HEK293 (cell line): ENCODE measurements around the gene CNPPD1.
A peak's percentile ranks its signal among the peaks of the same experiment; 100 is the strongest.

Experiments used
- CTCF ChIA-PET: fragments of 350-600 bp; formaldehyde crosslinking; extraction: SDS; loops from one replicate; lab custom pipeline; 2021; ENCODE audit warnings: antibody characterized with exemption; lab: Yijun Ruan, JAX
- POLR2A ChIA-PET: fragments of 300-600 bp; formaldehyde crosslinking; extraction: SDS; loops from one replicate; lab custom pipeline; 2020; ENCODE audit warnings: antibody characterized with exemption, inconsistent platforms; lab: Yijun Ruan, JAX
- H3K27ac ChIP-seq: fragments of 200-500 bp; sonication (Bioruptor generic); 2 replicates; pipeline ENCODE4 v1.5.1; 2014; ENCODE audit warnings: low read depth, low read length, control low read depth, inconsistent platforms; ENCODE audit errors: extremely low read depth
- H3K36me3 ChIP-seq, 2 experiments: fragments of 200-500 bp in 1 of 2; sonication (Bioruptor generic) in 1 of 2; 1 replicate in 1 of 2; 2 replicates in 1 of 2; pipeline ENCODE4 v1.5.1; 2014 to 2017; ENCODE audit warnings: inconsistent platforms in 2 of 2, low read length in 2 of 2; ENCODE audit not compliant: control insufficient read depth in 2 of 2, insufficient read depth in 1 of 2
- H3K4me1 ChIP-seq: fragments of 200-500 bp; sonication (Bioruptor generic); 2 replicates; pipeline ENCODE4 v1.5.1; 2014; ENCODE audit warnings: mild to moderate bottlenecking, low read length, inconsistent platforms; ENCODE audit not compliant: control insufficient read depth, insufficient read depth
- H3K4me3 ChIP-seq: 2 replicates; pipeline ENCODE4 v1.5.1; 2011; ENCODE audit warnings: low read depth, mild to moderate bottlenecking, control low read depth, low read length, moderate library complexity
- H3K9me3 ChIP-seq: fragments of 200-500 bp; sonication (Bioruptor generic); 2 replicates; pipeline ENCODE4 v1.5.1; 2014; ENCODE audit warnings: low read depth, low read length, inconsistent platforms; ENCODE audit not compliant: control insufficient read depth, insufficient read depth
- FEZF1 ChIP-seq: fragments of 450-650 bp; formaldehyde crosslinking; IDR thresholded peaks from 2 replicates; pipeline ENCODE4 v1.5.1; 2016; ENCODE audit warnings: missing biosample characterization, missing genetic modification characterization
- GLI2 ChIP-seq: fragments of 450-650 bp; formaldehyde crosslinking; IDR thresholded peaks from 2 replicates; pipeline ENCODE4; 2017; ENCODE audit warnings: missing biosample characterization, missing genetic modification characterization, low read depth, borderline replicate concordance
- GLIS1 ChIP-seq: fragments of 450-650 bp; formaldehyde crosslinking; IDR thresholded peaks from 2 replicates; pipeline ENCODE4 v1.5.1; 2016; ENCODE audit warnings: missing biosample characterization, missing genetic modification characterization
- HOXA7 ChIP-seq: sonication (generic); formaldehyde crosslinking; IDR thresholded peaks from 2 replicates; pipeline ENCODE4 v1.8.1; 2022; ENCODE audit warnings: missing genetic modification reagents, borderline replicate concordance
- OVOL3 ChIP-seq: fragments of 450-650 bp; formaldehyde crosslinking; IDR thresholded peaks from 2 replicates; pipeline ENCODE4 v1.5.1; 2016; ENCODE audit warnings: missing biosample characterization, missing genetic modification characterization
- SETDB1 ChIP-seq: IDR thresholded peaks from one replicate; pipeline ENCODE4 v1.6.1; 2017; ENCODE audit warnings: mild to moderate bottlenecking, low read length, moderate library complexity, mixed read lengths; ENCODE audit not compliant: insufficient read length
- TSHZ1 ChIP-seq: fragments of 450-650 bp; formaldehyde crosslinking; IDR thresholded peaks from 2 replicates; pipeline ENCODE4 v1.5.1; 2016; ENCODE audit warnings: missing biosample characterization, missing genetic modification characterization, borderline replicate concordance
- ZBTB7A ChIP-seq: fragments of 450-650 bp; formaldehyde crosslinking; IDR thresholded peaks from 2 replicates; pipeline ENCODE4 v1.5.1; 2016; ENCODE audit warnings: low read depth, missing biosample characterization, missing genetic modification characterization
- ZFHX2 ChIP-seq: fragments of 450-650 bp; formaldehyde crosslinking; conservative IDR thresholded peaks from 2 replicates; pipeline ENCODE4 v1.5.1; 2016; ENCODE audit warnings: missing biosample characterization, missing genetic modification characterization
- ZNF133 ChIP-seq: fragments of 450-650 bp; formaldehyde crosslinking; IDR thresholded peaks from 2 replicates; pipeline ENCODE4 v1.5.1; 2016; ENCODE audit warnings: missing biosample characterization, missing genetic modification characterization
- ZNF16 ChIP-seq: fragments of 450-650 bp; formaldehyde crosslinking; IDR thresholded peaks from 2 replicates; pipeline ENCODE4 v1.5.1; 2016; ENCODE audit warnings: low read depth, missing biosample characterization, missing genetic modification characterization
- ZNF248 ChIP-seq: fragments of 450-650 bp; formaldehyde crosslinking; IDR thresholded peaks from 2 replicates; pipeline ENCODE4 v1.5.1; 2017; ENCODE audit warnings: missing biosample characterization, missing genetic modification characterization
- ZNF274 ChIP-seq, 2 experiments: fragments of 200-500 bp in 1 of 2; fragments of 450-650 bp in 1 of 2; sonication (Bioruptor generic) in 1 of 2; formaldehyde crosslinking in 1 of 2; IDR thresholded peaks; 2 replicates each; pipeline versions ENCODE4 v1.5.1 to v1.6.1; 2014 to 2016; ENCODE audit warnings: borderline replicate concordance in 1 of 2, inconsistent platforms in 1 of 2, low read length in 1 of 2, missing biosample characterization in 1 of 2, missing genetic modification characterization in 1 of 2
- ZNF292 ChIP-seq: fragments of 450-650 bp; formaldehyde crosslinking; IDR thresholded peaks from 2 replicates; pipeline ENCODE4 v1.5.1; 2016; ENCODE audit warnings: low read depth, missing biosample characterization, missing genetic modification characterization, borderline replicate concordance
- ZNF350 ChIP-seq: fragments of 450-650 bp; formaldehyde crosslinking; IDR thresholded peaks from 2 replicates; pipeline ENCODE4 v1.5.0; 2017; ENCODE audit warnings: missing biosample characterization, mild to moderate bottlenecking, missing genetic modification characterization
- ZNF530 ChIP-seq: fragments of 450-650 bp; formaldehyde crosslinking; IDR thresholded peaks from 2 replicates; pipeline ENCODE4 v1.5.1; 2016; ENCODE audit warnings: low read depth, missing biosample characterization, missing genetic modification characterization
- ZNF548 ChIP-seq: fragments of 450-650 bp; formaldehyde crosslinking; IDR thresholded peaks from 2 replicates; pipeline ENCODE4 v1.5.1; 2016; ENCODE audit warnings: missing biosample characterization, missing genetic modification characterization
- ZNF791 ChIP-seq: fragments of 450-650 bp; formaldehyde crosslinking; IDR thresholded peaks from 2 replicates; pipeline ENCODE4 v1.5.1; 2016; ENCODE audit warnings: missing biosample characterization, missing genetic modification characterization
- ZNF830 ChIP-seq: fragments of 450-650 bp; IDR thresholded peaks from 2 replicates; pipeline ENCODE4 v1.5.0; 2018; ENCODE audit warnings: missing biosample characterization, missing genetic modification characterization, low read depth, mild to moderate bottlenecking, moderate library complexity
- TF ChIP-seq, protein P1 (sequence below): fragments of 450-650 bp; formaldehyde crosslinking; IDR thresholded peaks from 2 replicates; pipeline ENCODE4 v1.5.1; 2016; ENCODE audit warnings: missing biosample characterization, missing genetic modification characterization, borderline replicate concordance
- TF ChIP-seq, protein P2 (sequence below): fragments of 450-650 bp; formaldehyde crosslinking; IDR thresholded peaks from 2 replicates; pipeline ENCODE4 v1.5.1; 2016; ENCODE audit warnings: missing biosample characterization, missing genetic modification characterization
- TF ChIP-seq, protein P3 (sequence below): fragments of 450-650 bp; formaldehyde crosslinking; IDR thresholded peaks from 2 replicates; pipeline ENCODE4 v1.5.1; 2017; ENCODE audit warnings: missing biosample characterization, mild to moderate bottlenecking, missing genetic modification characterization, moderate library complexity
- TF ChIP-seq, protein P4 (sequence below): fragments of 450-650 bp; formaldehyde crosslinking; IDR thresholded peaks from 2 replicates; pipeline ENCODE4 v1.5.1; 2017; ENCODE audit warnings: missing biosample characterization, missing genetic modification characterization

CNPPD1 gene

DNA sequence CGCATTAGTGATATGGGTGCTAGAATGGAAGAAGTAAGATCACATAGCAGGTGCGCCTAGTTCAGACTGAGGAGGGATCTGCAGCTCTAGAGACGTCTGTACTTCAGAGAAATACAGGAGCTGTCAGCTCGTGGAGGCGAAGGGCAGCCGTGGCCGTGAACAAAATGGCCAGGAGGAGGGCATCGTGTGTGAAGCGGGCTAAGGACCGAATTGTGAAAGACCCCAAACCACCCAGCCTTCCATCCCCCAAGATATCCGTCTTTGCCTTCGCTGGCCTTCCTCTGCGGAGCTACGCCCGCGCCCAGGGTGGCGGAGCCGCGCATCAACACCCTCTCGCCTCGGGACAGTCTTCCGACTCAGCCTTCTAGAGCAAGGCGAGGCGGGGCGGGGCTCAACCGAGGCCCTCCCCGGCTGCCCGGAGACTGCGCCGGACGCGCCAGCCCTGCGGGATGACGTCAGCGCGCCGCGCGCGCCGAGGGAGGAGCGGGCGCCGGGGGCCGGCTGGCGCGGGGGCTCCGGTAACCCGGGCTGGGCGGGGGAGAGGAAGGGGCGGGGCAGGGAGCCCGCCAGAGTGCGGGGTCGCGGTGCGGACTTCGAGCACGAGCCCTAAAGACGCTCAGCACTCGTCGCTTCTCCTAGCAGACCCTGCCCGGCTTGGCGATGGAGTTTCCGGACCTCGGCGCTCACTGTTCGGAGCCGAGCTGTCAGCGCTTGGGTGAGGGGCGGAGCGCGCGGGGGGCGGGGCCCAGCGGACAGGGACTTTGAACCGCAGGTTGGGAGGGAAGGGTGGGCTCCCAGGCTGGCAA, 29.8 kb upstream of the CNPPD1 start, which contains the start of gene ZFAND2B (continued):
- TF ChIP-seq TSHZ1 (tag by site-specific recombination) (no peak), ZNF548 (tag by site-specific recombination) (no peak), ZNF791 (tag by site-specific recombination) (no peak), GLIS1 (0 out of 2 replicates have a peak, but pooled peaks have one; percentile 21), ZNF133 (tag by site-specific recombination) (no peak)
- TF ChIP-seq, protein P1, sequence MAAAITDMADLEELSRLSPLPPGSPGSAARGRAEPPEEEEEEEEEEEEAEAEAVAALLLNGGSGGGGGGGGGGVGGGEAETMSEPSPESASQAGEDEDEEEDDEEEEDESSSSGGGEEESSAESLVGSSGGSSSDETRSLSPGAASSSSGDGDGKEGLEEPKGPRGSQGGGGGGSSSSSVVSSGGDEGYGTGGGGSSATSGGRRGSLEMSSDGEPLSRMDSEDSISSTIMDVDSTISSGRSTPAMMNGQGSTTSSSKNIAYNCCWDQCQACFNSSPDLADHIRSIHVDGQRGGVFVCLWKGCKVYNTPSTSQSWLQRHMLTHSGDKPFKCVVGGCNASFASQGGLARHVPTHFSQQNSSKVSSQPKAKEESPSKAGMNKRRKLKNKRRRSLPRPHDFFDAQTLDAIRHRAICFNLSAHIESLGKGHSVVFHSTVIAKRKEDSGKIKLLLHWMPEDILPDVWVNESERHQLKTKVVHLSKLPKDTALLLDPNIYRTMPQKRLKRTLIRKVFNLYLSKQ, result no peak
- TF ChIP-seq, protein P2, sequence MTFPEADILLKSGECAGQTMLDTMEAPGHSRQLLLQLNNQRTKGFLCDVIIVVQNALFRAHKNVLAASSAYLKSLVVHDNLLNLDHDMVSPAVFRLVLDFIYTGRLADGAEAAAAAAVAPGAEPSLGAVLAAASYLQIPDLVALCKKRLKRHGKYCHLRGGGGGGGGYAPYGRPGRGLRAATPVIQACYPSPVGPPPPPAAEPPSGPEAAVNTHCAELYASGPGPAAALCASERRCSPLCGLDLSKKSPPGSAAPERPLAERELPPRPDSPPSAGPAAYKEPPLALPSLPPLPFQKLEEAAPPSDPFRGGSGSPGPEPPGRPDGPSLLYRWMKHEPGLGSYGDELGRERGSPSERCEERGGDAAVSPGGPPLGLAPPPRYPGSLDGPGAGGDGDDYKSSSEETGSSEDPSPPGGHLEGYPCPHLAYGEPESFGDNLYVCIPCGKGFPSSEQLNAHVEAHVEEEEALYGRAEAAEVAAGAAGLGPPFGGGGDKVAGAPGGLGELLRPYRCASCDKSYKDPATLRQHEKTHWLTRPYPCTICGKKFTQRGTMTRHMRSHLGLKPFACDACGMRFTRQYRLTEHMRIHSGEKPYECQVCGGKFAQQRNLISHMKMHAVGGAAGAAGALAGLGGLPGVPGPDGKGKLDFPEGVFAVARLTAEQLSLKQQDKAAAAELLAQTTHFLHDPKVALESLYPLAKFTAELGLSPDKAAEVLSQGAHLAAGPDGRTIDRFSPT, result peak; percentile 21; the same call in 1 of the 2 replicates
- TF ChIP-seq, all 188 proteins: peak for 32

- CTCF ChIA-PET, result interaction anchor here (0.6 to 1.4 kb wide), 10 partner anchors 12 to 1981 kb away, joined by 3 to 5 read pairs (median 3); no protein-coding TSS in a partner anchor
- POLR2A ChIA-PET, result interaction anchor here (0.8 to 2.6 kb wide), 17 partner anchors 9 to 89 kb away, joined by 3 to 42 read pairs (median 4); partner anchors contain the start of genes ABCB6, ANKZF1, ATG9A and CNPPD1
These were observed 29.2 kb upstream of the CNPPD1 start for GRCh38 chr2:219205981-219206327.

More at GRCh38 chr2:219205981-219206327, 29.2 kb upstream of the CNPPD1 start:
- Histone ChIP-seq H3K27ac (peak overlapping the region; percentile 61), H3K9me3 (no peaks in the 10 kb centered on the region), H3K4me1 (peaks cover 8% of the 10 kb centered on the region), H3K36me3 (peaks cover 0 to 36% of the 10 kb centered on the region in 2 experiments; a peak in 2 of 3 replicates), H3K4me3 (peak overlapping the region; percentile 76)
- TF ChIP-seq OVOL3 (tag by site-specific recombination) (no peak), SETDB1 (no peak), ZNF530 (tag by site-specific recombination) (no peak), ZNF248 (tag by site-specific recombination) (no peak), ZNF830 (tag by site-specific recombination) (no peak), ZFHX2 (tag by site-specific recombination) (no peak), HOXA7 (no peak), FEZF1 (tag by site-specific recombination) (no peak), ZNF350 (tag by site-specific recombination) (no peak), ZNF274 (IDR thresholded peaks at IDR 0.05; ENCODE audit: low read length) (no peak), ZNF274 (tag by site-specific recombination; IDR thresholded peaks at IDR 0.05; ENCODE audit: borderline replicate concordance) (no peak), ZBTB7A (no peak), ZNF292 (tag by site-specific recombination) (no peak), ZNF16 (no peak), GLI2 (tag by site-specific recombination) (no peak)
- TF ChIP-seq, protein P3, sequence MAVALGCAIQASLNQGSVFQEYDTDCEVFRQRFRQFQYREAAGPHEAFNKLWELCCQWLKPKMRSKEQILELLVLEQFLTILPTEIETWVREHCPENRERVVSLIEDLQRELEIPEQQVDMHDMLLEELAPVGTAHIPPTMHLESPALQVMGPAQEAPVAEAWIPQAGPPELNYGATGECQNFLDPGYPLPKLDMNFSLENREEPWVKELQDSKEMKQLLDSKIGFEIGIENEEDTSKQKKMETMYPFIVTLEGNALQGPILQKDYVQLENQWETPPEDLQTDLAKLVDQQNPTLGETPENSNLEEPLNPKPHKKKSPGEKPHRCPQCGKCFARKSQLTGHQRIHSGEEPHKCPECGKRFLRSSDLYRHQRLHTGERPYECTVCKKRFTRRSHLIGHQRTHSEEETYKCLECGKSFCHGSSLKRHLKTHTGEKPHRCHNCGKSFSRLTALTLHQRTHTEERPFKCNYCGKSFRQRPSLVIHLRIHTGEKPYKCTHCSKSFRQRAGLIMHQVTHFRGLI (tag by site-specific recombination), result no peak
- TF ChIP-seq, protein P4, sequence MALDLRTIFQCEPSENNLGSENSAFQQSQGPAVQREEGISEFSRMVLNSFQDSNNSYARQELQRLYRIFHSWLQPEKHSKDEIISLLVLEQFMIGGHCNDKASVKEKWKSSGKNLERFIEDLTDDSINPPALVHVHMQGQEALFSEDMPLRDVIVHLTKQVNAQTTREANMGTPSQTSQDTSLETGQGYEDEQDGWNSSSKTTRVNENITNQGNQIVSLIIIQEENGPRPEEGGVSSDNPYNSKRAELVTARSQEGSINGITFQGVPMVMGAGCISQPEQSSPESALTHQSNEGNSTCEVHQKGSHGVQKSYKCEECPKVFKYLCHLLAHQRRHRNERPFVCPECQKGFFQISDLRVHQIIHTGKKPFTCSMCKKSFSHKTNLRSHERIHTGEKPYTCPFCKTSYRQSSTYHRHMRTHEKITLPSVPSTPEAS (tag by site-specific recombination), result no peak
